Measurements from ENCODE around the gene DPH6.
"Not testable (repeated sequence)": the region's sequence is repeated elsewhere in the genome, so short reads cannot be mapped to it uniquely, and the experiment has no call there.

The DPH6 gene

DNA sequence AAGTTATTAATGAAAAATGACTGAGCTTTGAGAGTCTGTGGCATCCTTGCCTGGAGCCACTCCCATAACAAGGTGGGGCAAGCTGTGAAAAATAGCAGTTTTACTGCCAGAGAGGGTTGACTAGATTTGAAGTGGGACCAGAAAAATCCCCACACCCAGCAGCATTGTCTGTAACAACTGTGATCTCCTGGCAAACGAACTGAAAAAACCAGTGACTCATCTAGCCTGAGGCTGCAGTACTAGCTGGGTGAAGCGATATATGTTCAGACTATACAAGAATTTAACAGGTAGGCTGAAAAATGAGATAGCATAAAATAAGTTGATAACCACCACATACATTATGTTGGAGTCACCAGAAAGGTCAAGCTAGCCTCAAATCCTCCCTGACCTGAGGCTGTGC lies 64.0 kb downstream of the DPH6 start:
- DNase-seq = peak; percentile 12

GRCh38 chr15:35481064-35481463 lies 64.9 kb downstream of the DPH6 start:
- DNase-seq = no peak

GRCh38 chr15:35479423-35479822 lies 66.5 kb downstream of the DPH6 start:
- DNase-seq = no peak

- DNase-seq = no peak
Observed at GRCh38 chr15:35477312-35478262, 68.4 kb downstream of the DPH6 start.

- no peak for DNase-seq
Observed at GRCh38 chr15:35471024-35471423, 74.9 kb downstream of the DPH6 start.

DNA sequence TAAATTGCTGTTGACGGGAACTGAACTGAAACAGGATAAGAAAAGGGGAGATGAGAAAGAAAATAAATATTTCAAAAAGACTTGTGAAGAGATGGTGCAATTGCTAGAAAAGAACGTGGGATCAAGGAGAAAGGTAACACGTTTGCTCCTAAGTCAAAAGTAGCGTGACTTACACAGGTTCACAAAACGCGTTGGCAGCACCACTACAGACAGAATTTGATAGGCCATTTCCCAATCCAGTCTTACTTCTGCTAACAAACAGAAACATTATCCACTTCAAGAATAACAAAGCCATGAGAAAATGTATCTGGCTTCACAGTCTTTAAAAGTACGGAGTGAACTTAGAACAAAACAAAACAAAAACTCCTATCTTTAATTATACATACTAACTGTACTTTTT lies 75.5 kb downstream of the DPH6 start:
- no peak for DNase-seq

DNA sequence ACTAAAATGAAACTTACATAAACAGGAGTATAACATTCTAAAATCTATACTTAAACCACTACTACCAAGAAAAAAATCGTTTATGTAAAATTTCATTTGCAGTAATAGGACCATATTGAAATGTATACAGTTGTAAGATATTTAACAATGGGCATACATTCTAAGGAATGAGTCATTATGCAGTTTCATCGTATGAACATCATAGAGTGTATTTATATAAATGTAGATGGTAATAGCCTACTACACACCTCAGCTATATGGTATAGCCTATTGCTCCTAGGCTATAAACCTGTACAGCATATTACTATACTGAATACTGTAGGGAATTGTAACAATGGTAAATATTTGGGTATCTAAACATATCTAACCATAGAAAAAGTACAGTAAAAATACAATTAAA lies 79.5 kb downstream of the DPH6 start:
- DNase-seq = no peak

- DNase-seq = no peak
Observed at GRCh38 chr15:35465783-35466182, 80.2 kb downstream of the DPH6 start.

GRCh38 chr15:35460616-35461015 lies 85.3 kb downstream of the DPH6 start:
- no peak for DNase-seq

DNA sequence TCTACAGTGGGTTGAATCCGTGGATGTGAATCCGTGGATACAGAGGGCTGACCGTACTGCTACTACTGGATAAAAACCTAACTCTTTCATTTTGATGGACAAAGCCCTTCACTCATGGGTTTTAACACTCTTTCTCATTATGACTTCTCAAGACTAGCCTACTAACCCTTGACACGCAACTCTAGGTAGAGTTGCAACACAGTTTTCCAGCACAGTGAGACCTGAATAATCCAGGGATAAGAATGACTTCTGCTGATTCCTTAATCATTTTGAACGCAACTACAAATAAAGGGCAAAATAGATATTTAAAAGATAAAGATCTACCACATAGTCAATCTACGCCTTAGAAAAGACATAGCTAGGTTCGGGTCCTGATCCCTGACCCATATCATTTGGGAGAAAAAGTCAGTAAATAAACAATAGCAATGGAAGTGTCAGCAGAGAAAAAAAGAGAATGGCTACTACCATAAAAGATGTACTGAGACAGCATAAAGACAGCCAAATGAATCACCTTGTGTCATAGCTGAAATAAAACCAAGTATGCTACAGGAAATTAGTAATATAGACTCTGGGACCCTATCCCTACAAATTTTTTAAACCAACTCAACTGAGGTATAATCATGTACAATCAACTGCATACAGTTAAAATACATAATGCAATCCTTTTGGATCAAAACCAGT lies 87.6 kb downstream of the DPH6 start:
- DNase-seq = no peak

DNA sequence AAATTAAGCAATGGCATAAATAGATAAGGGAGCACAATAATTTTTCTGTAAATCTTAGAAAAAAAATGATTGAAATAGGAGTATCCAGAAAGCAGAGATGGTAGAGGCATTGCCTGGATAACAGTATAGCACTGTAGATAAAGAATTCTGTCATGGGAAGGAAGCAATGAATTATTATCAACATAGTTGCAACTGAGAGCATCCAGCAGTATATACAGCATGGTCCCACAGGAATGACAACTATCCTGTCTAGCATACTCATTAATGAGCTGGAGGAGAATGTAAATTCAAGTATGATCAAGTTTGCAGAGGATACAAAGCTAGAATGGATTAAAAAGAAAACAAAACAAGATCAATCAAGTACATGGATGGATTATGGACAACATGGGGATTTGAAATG lies 90.8 kb downstream of the DPH6 start:
- no peak for DNase-seq

DNA sequence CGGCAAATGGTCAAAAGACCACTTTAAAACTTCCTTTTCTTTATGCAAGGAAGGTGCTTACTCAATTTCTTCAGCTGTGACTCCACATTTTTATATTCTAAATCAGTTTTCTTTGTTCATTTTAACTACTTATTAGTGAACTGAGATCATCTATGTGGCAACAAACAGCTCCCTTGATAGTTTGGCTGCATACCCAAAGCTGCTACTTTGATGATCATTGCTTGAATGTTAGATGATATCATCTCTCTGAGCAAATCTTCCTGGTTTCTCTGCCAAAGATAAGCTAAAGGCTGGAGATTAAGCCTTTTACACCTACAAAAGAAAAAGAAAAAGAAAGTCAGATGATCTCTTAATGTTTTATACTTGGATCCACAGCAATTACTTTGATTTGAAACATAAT lies 95.5 kb downstream of the DPH6 start:
- DNase-seq = no peak

- DNase-seq = no peak
Observed at GRCh38 chr15:35448294-35448693, 97.7 kb downstream of the DPH6 start.

DNA sequence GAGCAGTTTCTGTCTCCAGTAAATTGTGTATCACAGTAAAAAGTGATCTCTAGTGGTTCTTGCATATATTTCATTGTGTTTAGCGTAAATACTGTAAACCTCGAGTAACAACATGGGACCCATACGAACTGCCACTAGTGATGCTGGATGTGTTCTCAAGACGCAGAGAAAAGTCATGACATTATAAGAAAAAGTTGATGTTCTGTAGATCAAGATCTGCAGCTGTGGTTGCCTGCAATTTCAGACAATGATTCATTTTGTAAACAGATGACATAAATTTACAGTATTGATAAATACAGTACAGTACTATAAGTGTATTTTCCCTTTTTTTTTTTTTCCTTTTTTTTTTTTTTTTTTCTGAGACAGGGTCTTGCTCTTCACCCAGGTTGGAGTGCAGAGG lies 100.1 kb downstream of the DPH6 start:
- no peak for DNase-seq

DNA sequence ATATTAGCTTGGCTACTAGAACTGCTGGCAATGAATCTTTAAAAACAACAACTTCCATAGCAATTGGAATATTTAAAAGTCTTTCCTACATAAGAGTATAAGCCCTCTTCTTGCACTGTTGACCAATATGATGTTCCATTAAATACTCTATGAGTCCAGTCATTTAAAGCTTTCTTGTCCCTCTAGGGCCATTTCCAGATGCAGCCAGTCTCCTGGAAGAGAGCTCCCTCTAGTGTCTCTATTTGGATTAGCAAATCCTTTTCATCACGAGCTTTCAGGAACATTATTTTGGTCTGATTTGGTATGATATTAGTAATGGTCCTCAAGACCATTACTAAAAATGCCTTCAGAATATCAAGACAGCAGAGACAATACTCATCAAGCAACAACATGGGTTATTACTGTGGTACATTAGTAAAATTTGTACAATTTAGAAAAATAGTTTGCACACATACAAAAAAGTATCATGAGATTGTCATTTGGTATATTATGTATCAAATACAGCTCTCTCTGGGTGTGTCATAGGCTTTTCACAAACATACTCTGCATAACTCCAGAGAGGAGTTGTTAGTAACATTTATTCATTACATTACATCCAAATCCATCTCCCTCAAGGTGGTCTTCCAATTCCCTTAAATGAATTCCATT lies 101.3 kb downstream of the DPH6 start:
- peak; percentile 35 for DNase-seq

- no peak for DNase-seq
Observed at GRCh38 chr15:35443376-35443775, 102.6 kb downstream of the DPH6 start.

DNA sequence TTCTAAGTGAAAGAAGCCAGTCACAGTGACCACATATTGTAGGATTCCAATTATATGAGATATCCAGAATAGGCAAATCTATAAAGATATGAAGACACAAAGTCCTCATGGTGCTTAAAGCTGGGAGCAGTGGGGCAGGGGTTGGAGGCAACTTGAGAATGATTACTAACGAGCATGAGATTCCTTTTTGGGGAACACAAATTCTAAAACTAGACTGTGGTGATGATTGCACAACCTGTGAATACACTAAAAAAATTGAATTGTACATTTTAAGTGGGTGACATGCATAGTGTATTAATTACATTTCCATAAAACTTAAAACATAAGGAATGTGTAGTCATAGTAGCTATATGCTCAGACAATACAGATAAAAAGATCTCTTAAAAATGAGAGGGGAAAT lies 103.2 kb downstream of the DPH6 start:
- DNase-seq = no peak

DNA sequence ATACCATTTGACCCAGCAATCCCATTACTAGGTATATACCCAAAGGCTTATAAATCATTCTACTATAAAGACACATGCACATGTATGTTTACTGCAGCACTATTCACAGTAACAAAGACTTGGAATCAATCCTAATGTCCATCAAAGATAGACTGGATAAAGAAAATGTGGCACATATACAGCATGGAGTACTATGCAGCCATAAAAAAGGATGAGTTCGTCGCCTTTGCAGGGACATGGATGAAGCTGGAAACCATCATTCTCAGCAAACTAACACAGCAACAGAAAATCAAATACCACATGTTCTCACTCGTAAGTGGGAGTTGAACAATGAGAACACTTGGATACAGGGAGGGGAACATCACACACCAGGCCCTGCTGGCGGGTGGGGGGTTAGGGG lies 104.7 kb downstream of the DPH6 start:
- DNase-seq = not testable (repeated sequence)

GRCh38 chr15:35440265-35440664 lies 105.7 kb downstream of the DPH6 start:
- DNase-seq = no peak

DNA sequence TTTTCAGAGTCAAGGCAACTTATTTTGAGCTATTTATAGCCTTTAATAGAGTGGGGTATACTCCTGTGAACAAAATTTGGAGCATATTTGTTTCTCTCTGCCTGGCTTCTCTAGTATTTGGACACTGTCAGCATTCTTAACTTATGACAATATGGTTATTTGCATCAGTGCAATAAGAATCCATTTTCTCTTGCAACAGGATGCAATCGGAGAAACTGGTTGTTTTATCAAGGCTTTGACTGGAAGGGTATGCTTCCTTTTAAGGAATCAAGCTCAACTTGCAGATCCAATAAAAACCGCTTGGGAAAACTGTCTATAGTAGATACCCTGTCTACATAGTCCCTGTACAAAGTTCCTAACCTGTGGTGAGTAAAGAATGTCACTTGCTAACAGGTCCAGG lies 106.7 kb downstream of the DPH6 start:
- DNase-seq = no peak

DNA sequence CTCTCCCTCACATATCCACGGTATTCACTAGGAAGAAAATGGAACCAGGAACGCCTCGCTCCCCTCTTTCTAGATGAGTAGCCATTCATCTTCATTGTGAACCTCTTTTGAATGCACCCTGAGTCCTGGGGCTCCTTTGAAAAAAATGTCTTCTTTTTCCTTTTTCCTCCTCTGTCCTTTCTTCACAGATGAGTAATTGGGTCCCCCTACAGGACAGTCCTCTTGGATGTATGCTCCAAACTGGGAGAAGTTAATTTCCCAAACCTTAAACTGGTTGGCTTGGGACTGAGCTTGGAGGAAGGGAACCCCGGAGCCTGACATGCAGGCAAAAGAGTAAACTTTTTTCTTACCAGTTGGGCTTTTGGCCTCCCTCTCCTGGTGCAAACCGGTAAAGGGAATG lies 108.8 kb downstream of the DPH6 start:
- no peak for DNase-seq

DNA sequence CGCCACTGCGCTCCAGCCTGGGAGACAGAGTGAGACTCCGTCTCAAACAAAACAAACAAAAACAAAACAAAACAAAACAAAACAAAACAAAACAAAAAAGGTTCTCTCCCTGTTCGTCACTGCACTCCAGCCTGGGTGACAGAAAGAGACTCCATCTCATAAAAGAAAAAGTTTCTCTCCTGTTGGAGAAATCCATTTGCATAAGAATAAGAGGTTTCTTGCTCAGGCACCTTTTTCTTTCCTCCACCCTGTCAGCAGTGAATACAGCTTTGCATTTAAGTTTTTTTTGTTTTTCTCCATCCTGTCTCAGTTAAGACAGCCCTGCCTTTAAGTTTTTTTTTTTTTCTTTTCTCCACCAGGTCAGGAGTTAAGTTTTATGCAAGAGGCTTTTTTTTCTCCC lies 109.5 kb downstream of the DPH6 start:
- DNase-seq = no peak

DNA sequence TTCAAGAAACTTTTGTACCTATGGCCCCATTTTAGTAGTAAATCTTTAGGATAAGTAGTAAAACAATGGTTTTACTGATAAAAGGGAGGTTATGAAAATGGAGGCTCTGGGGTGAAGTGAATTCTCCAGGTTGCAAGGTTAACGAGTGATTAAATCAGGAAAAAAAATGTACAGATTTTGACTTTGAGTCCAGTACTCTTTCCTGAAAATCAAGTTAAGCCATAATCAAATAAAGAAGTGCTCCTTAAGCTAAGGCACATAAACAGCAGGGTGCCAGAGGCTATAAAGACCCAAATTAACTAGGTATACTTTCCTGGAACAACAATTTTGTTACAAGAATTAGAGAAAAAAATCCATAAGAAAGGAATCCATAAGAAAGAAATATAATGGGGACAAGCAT lies 114.7 kb downstream of the DPH6 start:
- no peak for DNase-seq

GRCh38 chr15:35430301-35430700 lies 115.7 kb downstream of the DPH6 start:
- DNase-seq = no peak

Measured in CD4-positive, alpha-beta T cell treated with Interleukin-17A for 1 hour (primary cell).